GM19455 (cell line): Measurements from ENCODE around the gene PPEF2.

ENCODE experiments used
- ATAC-seq: cut with Tn5 transposase; IDR thresholded peaks from one replicate; pipeline ENCODE4 v1.9.1; 2021; ENCODE audit not compliant: unreplicated experiment

The PPEF2 gene

GRCh38 chr4:75834095-75834771 is 68.0 kb downstream of the PPEF2 start:
- no peak for ATAC-seq

- ATAC-seq, result no peak
Measured at GRCh38 chr4:75831856-75832405, 70.3 kb downstream of the PPEF2 start.

- no peak for ATAC-seq
Measured at GRCh38 chr4:75830906-75831305, 71.3 kb downstream of the PPEF2 start.

DNA sequence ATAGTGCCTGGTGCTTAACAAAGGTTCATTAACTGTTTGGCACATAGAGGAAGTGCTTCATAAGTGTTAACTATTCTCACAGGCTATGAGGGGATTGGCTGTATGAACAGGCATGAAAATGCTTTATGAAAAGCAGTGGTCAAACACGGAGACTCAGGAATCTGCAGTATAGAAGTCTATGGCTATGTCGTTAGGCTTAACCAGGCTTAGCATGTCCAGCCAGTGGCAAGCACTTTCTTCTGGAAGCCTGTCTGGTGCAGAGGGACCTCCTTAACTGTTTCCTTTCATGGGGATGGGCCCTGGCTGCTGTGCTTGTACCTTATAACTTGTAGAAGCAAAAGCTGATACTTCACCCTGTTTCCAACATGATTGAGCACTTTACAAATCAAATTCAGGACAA is 78.4 kb downstream of the PPEF2 start:
- no peak for ATAC-seq

DNA sequence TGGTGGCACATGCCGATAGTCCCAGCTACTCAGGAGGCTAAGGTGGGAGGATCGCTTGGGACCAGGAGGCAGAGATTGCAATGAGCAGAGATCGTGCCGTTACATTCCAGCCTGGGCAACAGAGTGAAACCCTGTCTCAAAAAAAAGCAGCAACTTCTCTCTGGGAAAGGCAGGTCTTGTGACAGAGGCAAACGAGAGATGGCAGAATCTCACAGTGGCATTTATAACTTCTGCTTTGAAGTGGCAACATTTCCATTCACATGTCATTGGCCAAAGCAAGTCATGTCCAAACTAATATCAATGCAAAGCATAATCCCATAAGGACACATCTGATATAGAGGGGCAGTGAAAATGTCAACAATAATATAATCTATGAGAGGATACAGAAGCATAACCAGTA is 79.8 kb downstream of the PPEF2 start:
- no peak for ATAC-seq

- no peak for ATAC-seq
Measured at GRCh38 chr4:75821966-75822365, 80.3 kb downstream of the PPEF2 start.

GRCh38 chr4:75821216-75821615 is 81.0 kb downstream of the PPEF2 start:
- ATAC-seq, result no peak

- ATAC-seq, result no peak
Measured at GRCh38 chr4:75820676-75821075, 81.6 kb downstream of the PPEF2 start.

DNA sequence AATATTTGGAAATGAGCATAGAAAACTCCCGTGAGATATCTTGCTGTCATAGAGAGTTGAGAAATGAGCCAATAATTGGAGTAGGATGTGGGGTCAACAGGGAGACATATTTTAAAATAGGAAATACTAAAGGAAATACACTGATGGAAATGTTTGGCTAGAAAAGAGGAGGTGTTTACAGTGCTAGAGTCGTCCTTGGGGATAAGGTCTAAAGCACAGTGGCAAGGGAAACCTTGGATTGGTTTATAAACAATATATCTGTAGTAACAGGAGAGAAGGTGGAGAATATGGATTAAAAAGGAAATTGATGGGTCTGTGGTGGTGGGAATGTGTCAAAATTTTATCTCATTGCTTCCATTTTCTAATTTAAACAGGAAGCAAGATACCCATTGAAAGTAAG is 82.1 kb downstream of the PPEF2 start:
- no peak for ATAC-seq

GRCh38 chr4:75819121-75819520 is 83.1 kb downstream of the PPEF2 start:
- ATAC-seq, result no peak

- ATAC-seq, result no peak
Measured at GRCh38 chr4:75817901-75818300, 84.4 kb downstream of the PPEF2 start.
